HG02759 (cell line): ENCODE data around the gene TMEM120A.
A peak's percentile ranks its signal among the peaks of the same experiment; 100 is the strongest.
"Not testable (repeated sequence)": the region's sequence is repeated elsewhere in the genome, so short reads cannot be mapped to it uniquely, and the experiment has no call there.

Source experiments
- ATAC-seq: cut with Tn5 transposase; IDR thresholded peaks from one replicate; pipeline ENCODE4 v1.9.1; 2021; ENCODE audit warnings: mild to moderate bottlenecking, moderate library complexity; ENCODE audit not compliant: unreplicated experiment

Gene TMEM120A

DNA sequence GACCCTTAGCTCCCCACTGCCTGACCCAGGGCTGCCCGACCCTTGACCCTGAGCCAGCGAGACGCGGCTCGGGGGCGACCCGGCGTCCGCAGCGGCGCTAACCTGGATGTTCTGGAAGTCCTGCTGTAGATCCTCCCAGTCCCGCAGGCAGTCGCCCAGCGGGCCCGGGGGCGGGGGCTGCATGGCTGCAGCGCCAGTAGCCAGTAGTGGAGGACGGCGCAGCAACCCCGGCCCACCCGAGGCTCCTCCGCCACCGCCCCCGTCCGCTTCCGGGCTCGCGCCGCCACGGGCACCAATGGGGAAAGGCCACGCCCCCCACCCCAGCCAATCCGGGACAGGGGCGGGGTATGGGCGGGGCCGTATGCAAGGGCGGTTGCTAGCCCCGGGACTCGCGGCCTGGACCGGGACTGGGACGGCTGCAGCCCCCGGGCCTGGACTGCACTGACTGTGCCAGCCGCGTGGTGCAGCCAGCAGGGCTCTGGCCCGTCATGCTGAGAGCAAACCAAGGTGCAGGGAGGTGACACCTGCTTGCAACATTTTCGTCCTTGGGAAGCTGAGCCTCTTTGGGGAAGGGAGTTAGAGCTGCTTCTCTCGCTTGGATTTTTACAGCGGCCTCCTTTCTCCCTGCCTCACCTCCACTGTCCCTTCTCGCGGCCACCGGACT is at the start of gene TMEM120A:
TMEM120A (minus strand) TSS at position 208 of the 664 bp plus-strand sequence; CDS start at position 183, 25 bp downstream.
- peak; percentile 97 for ATAC-seq

DNA sequence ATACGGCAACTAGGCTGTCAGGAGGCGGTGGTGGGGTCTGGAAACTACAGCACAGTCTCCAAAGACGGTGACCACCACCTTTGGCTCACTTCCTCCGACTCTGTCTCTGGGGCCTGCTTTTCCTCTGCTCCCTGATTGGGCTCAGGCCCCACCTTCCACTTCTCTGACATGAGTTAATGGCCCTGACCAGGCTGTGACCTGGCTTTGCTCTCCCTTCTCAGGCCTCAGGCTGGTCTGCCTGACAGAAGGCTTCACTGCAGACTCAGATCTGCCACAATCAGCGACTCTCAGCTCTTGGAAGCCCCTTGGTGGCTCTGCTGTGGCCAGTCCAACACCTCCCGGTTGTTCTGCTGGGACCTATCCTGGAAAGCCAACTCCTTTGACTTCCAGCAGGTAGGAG is 45.7 kb upstream of the TMEM120A start:
- no peak for ATAC-seq

DNA sequence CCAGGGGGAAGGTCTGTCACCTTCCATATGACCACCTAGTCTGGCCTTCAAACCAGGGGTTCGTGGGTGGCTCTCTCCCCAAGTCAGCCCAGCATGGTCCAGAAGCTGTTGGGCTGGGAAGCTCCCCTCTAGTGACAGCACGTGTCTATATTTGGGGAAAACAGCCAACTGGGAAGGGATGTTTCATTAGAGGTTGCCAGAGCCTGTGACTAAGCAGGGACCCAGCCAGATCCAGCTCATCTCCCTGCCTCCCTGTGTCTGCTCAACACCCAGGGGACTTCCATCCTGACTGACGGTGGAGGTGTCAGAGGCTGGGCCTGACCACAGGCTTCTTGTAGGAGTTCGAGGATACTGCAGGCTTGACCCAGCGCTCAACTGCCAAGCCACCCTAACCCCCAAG is 42.9 kb upstream of the TMEM120A start:
- no peak for ATAC-seq

DNA sequence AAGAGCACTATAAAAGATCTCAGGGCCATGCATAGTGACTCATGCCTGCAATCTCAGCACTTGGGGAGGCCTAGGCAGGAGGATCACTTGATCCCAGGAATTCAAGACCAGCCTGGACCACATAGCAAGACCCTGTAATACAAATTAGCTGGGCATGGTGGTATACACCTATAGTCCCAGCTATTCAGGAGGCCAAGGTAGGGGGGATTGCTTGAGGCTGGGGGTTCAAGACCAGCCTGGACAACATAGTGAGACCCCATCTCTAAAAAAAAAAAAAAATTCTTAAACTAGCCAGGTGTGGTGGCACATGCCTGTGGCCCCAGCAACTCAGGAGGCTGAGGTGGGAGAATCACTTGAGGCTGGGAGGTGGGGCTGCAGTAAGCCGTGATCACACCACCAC is 37.6 kb upstream of the TMEM120A start:
- ATAC-seq = no peak

DNA sequence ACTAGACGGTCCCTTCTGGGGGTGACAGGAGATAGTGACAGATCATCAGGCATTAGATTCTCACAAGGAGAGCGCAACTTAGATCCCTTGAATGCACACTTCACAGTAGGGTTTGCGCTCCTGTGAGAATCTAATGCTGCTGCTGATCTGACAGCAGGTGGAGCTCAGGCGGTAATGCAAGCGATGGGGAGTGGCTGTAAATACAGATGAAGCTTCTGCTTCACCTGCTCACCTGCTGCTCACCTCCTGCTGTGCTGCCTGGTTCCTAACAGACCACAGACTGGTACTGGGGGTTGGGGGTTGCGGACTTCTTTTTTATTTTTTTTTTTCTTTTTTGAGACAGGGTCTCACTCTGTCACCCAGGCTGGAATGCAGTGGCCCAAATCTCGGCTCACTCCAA is 35.3 kb upstream of the TMEM120A start:
- not testable (repeated sequence) for ATAC-seq

DNA sequence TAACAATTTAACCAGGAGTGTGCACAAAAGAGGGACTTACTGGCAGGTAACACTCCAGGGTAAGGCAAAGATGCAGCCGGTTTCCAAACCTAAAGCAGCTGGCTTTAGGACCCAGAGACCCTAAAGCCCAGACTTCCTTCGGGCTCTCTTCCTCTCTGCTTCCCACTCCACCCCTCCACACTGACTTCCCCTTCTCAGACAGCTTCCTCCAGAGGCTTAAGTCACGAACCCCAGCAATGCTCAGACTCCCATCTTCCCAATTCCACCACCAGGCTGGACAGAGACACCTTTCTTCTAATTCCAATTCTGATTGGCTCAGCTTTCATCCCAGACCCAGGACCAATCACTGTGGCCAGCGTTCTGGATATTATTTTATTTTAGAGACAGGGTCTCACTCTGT is 28.6 kb upstream of the TMEM120A start:
- ATAC-seq = no peak

DNA sequence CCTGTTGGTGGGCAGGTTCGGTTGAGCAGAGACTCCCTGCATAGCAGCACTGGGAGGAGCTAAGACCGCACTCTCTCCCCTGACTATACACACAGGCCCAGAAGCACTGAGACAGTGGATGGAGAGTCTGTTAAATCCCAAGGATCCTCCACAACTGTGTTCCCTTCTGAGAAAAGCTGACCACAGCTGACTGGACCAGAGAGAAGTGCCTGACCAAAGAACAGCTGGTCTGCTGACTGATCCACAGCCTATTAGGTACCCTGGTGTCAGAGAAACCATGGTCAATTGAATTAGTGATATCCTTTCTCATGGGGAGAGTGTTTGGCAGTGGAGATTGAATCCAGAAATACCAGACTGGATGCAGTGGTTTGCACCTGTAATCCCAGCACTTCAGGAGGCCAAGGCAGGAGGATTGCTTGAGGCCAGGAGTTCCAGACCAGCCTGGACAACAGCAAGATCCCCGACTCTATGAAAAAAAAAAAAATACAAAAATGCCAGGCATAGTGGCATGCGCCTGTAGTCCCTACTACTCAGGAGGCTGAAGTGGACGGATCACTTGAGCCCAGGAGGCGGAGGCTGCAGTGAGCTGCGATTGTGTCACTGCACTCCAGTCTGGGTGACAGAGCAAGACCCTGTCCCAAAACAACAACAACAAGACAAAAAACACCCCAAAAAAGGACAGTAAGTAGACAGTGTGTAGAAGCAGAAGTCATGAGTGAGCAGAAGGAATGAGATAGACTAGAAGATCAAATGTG is 27.8 kb upstream of the TMEM120A start:
- no peak for ATAC-seq

DNA sequence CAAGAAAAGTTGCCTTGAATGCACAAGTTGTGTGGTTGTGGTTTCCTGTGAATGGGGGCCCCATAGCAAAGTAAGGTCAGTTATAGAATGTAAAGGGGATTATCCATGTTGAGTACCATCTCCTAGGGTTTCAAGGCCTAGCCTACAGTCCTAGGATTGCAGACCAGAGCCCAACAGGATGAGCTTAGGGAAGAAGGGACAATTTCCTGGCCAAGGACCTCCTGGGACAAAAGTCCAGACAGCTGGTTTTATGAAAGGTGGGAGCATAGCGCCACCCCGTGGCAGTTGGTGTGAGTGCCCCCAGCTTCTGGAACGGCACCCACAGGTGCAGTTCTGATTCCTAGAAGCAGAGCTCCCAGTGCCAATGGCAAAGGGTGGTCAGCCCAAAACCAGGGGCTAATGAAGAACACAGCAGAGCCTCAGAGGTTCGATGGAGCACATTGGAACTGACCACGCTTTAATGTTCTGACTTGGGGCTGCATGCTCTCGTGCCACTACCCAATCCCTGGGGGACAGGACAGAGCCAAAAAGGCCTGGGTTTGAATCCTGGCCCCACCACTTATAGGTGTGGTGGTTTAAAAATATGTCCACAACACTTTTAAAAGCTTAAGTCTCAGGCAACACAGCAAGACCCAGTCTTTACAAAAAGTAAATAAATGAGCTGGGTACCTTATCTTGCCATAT is 25.8 kb upstream of the TMEM120A start:
- ATAC-seq = no peak

DNA sequence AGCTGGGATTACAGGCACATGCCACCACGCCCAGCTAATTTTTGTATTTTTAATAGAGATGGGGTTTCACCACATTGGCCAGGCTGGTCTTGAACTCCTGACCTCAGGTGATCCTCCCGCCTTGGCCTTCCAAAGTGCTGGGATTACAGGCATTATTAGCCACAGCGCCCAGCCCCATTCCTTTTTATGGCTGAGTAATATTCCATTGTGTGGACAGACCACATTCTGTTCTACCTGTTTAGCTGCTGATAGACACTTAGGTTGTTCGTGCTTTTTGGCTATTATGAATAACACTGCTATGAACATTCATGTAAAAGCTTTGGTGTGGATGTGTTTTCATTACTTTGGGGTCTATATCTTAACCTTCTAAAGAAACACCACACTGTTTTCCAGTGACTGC is 24.1 kb upstream of the TMEM120A start:
- ATAC-seq = not testable (repeated sequence)

DNA sequence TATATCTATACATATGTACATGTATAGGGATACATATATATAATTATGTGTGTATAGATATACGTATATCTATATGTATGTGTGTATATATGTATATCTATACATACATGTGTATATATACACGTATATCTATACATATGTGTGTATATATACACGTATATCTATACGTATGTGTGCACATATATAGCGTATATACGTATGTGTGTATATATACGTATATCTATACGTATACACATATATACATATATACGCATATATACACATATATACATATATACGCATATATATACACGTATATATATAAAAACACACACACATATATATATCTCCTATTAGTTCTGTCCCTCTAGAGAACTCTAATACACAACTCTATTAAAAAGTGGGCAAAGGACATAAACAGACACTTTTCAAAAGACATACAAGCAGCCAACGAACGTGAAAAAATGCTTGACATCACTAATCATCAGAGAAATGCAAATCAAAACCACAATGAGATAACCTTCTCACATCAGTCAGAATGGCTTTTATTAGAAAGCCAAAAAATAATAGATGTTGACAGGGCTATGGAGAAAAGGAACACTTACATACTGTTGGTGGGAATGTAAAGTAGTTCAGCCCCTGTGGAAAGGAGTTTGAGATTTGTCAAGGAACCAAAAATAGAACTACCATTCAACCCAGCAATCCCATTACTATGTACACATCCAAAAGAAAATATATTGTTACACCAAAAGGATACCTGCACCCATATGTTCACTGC is 22.0 kb upstream of the TMEM120A start:
- ATAC-seq = no peak

DNA sequence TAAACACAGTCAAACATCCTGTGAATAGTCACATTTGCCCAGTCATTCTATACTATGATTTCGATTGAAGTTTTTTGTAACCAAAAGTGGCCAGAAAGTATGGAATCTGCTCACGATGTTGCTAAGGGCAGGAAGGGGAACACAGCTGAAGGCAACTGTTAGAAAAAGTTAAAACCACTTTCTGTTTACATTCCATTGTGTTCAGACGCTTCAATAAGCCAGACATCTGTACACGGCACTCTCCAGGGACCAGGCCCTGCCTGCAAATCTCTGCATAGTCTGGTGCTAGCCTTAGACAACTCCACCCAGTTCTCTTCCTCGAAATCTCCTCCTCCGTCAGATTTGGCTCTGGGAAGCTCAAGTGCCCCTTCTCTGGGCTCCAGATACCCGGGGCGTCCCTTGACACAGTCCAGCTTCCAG is 17.1 kb upstream of the TMEM120A start:
- ATAC-seq = no peak

DNA sequence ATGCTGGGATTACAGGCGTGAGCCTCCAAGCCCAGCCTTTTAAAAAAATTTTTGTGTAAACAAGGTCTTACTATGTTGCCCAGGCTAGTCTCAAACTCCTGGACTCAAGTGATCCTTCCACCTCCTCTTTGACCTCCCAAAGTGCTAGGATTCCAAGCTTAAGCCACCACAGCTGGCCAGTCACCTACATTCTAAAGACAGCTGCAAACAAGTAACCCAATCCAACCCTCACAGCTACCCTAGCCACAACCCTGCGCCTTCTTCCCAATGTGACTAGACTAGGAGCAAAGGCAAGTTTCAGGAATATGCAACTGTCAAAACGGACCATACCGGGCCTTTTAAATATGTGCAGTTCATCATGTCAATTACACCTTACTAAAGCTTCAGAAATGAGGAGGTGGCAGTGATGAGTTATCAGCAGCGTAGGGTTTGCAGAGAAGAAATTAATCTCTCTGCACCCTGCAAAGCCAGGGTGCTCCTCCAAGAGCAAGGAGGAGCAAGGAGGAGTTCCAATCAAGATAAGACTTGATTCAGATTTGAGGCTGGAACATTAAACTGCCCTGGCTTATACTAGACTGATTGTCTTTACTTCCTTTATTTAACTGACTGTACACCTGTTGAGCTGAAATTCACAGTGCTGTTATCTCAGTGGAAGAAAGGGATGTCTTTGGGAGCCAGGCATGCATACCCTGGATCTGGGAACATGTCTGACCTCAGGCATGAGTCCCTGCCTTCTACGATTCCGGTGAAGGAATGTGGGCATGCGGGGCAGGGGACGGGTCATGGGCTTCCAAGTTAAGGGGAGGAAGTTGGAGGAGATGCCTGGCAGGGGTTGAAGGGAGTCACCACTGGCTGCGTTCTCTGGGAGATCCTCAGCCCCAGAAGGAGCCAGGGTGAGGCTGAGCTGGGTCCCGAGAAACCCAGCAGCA is 15.5 kb upstream of the TMEM120A start:
- ATAC-seq = no peak

DNA sequence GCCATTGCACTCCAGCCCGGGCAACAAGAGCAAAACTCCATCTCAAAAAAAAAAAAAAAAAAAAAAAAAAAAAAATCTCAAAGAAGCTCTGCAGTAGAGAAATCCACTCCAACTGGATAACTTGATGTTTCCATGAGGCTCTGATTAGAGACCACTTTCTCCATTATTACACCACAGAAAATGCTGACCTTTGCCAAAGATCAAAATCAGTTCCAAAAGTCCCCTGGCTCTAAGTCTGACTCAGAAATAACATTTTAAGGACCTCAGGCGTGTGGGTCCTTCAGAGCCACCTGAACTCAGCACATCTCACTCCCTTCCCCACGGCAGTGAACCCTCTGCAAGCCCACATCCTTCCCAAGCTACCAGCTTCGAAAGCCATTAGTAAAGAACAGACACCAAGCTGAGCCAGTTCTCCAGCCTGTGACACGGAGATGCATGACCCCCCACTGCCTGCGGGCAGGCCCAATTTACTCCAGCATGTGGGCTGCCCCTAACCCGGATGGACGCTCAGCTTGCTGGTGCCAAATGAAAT is 13.8 kb upstream of the TMEM120A start:
- no peak for ATAC-seq

DNA sequence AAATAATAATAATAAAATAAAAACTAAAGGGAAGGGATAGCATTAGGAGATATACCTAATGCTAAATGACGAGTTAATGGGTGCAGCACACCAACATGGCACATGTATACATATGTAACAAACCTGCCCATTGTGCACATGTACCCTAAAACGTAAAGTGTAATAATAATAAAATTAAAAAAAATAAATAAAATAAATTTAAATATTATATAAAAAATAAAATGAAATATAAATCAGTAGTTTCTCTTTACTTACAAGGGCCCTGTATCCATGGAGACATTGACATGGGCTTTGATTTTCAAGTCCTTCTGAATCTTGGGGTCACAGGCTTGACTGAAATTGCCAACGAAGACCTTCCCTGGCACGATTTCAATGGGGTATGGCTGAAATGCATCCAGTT is 10.6 kb upstream of the TMEM120A start:
- not testable (repeated sequence) for ATAC-seq

DNA sequence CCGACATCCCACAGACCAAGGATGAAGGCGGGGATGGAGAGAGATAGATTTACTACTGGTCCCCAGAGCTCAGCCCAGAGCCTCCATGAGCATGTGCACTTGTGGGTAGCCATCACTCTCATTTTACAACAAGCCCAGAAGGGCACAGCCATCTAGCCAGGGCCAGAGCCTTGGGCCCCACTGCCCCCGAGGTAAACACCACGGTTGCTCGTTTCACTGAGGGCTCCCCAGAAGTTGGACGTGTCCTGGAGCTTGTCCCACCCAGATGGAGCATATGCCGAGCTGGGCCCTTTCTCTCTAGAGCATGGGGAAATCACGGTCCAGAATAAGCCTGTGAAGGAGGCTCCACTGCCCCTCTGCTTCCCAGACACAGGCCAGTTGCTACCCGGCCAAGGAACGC is 9.0 kb upstream of the TMEM120A start:
- ATAC-seq = no peak

DNA sequence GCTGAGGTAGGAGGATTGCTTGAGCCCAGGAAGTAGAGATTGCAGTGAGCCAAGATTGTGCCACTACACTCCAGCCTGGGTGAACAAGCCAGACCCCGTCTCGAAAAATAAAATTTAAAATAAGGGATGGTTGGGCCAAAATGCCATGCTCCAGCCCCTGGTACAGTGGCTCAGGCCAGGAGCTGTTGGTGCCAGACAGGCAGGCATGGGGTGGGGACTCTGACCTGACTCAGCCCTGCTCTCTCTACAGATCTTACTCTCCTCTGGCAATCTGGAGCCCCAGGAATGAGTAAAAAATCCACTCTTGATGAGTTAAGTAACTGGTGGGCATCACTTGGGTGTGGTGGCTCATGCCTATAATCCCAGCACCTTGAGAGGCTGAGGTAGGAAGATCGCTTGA is 8.4 kb upstream of the TMEM120A start:
- no peak for ATAC-seq

DNA sequence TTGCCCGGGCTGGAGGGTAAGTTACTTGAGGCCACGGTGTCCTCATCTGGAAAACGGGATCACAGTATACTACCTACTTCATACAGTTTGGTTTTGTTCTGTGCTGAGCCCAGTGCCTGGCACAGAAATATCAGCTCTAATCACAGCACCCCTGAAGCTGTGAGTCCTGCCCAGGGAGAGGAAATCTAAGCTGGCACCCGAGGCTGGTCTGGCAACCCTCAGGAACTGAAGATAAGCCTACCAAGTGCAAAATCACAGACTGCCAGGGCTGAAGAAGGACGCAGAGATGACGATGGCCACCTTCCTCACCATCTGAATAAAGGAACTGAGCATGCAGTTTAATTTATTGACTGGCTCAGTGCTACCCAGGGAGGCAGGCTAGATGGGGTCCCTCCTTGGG is 7.7 kb upstream of the TMEM120A start:
- no peak for ATAC-seq

DNA sequence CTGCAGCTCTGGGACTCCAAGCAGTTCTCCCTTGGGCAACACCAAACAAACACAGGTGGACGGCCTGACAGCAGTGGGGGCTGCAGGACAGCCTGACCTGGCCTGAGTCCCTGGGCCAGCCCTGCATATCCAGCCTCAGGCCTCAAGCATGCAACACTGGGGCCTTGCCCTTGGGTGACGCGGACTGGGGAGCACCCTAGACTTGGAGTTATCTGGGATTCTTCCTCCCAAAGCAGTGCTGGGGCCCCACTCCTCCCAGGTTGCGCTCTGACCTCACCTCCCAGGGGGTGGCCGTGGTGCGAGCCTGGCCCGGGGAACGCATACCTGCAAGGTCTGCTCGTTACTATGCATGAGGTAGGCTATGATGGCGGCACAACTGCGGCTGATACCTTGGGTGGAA is 6.2 kb upstream of the TMEM120A start:
- ATAC-seq = no peak

DNA sequence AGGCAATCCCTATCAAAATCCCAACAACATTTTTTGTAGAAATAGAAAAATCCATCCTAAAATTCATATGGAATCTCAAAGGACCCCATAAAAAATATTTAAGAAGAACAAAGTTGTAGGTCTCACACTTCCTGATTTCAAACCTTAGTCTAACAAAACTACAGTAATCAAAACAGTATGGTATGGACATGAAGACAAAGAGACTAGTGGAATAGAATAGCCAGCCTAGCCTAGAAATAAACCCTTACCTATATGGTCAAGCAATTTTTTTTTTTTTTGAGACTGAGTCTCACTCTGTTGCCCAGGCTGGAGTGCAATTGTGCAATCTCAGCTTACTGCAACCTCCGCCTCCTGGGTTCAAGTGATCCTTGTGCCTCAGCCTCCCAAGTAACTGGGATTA is 3.6 kb upstream of the TMEM120A start:
- ATAC-seq = no peak

DNA sequence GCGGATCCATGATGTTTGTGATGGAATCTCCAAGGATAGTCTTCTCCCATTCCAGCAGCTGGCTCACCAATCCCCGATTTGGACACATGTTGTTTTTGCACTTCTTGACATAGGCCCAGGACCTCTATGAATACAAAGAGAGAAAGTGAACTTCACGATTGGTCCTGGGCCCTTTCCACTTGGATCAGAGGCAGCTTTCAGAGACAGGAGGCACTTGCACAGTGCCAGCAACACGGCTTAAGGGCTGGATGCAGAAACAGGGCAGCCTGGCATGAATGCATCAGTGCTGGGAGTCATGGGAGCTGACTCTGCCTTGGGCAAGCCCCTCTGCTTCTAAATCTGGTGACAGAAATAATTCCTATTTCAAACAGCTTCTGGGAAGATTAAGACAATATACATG is 2.1 kb upstream of the TMEM120A start:
- no peak for ATAC-seq
